ENCODE results near the gene GRIA4. TPM values are rescaled to one million over a fixed set of nuclear protein-coding genes. Genes with fewer than 3 reads are reported as not detected.

The GRIA4 gene
- polyA plus RNA-seq, 2 of the 4 experiments (the other 2 are of a cell fraction): not detected

- CTCF ChIA-PET: no interaction called here
- POLR2A ChIA-PET: no interaction called here
- 94% methylated on average over 2 of the region's 2 CpGs for WGBS (ENCODE audit: missing lambda C conversion rate)
- FAIRE-seq (no peak), DNase-seq (ENCODE audit: low read depth in 1 of 2, low spot score in 1 of 2) (no peak), ATAC-seq (no peak)
- TF ChIP-seq MAFK (IDR thresholded peaks at IDR 0.05; ENCODE audit: partially characterized antibody) (no peak), RCOR1 (IDR thresholded peaks at IDR 0.05; ENCODE audit: low read depth, low read length) (no peak), ZC3H11A (IDR thresholded peaks at IDR 0.05) (no peak), TFCP2L1 (CRISPR knock-in tag; IDR thresholded peaks at IDR 0.05) (no peak), FOSB (CRISPR knock-in tag; IDR thresholded peaks at IDR 0.05) (no peak), MAZ (IDR thresholded peaks at IDR 0.05; ENCODE audit: borderline replicate concordance, low read depth, low read length) (no peak), JUNB (IDR thresholded peaks at IDR 0.05) (no peak), CHD2 (IDR thresholded peaks at IDR 0.05; ENCODE audit: low read length, partially characterized antibody) (no peak), EHF (CRISPR knock-in tag; IDR thresholded peaks at IDR 0.05) (no peak), MAX (IDR thresholded peaks at IDR 0.05) (no peak), KDM5A (IDR thresholded peaks at IDR 0.05) (no peak)
- Histone ChIP-seq H3K4me1 (peaks cover 21% of the 10 kb centered on the region), H3K4me3 (no peak overlapping the region), H3K4me2 (no peak overlapping the region), H3K9me3 (no peaks in the 10 kb centered on the region), H3K27ac (no peak overlapping the region)
Observed at GRCh38 chr11:106017093-106017492, 407.2 kb downstream of the GRIA4 start.

GRCh38 chr11:106021181-106021966 is 411.5 kb downstream of the GRIA4 start:
- Histone ChIP-seq H3K27ac (peak overlapping the region; percentile 74 to 96), H3K9me3 (no peaks in the 10 kb centered on the region), H3K4me3 (peak overlapping the region; percentile 72), H3K4me2 (peak overlapping the region; percentile 81), H3K4me1 (peaks cover 21% of the 10 kb centered on the region)
- POLR2A ChIA-PET: no interaction called here
- no peak for TF ChIP-seq RCOR1 (IDR thresholded peaks at IDR 0.05; ENCODE audit: low read depth, low read length)
- TF ChIP-seq PBX3 (IDR thresholded peaks at IDR 0.05): no peak
- TF ChIP-seq TP53 (CRISPR knock-in tag; IDR thresholded peaks at IDR 0.05): no peak
- no peak for TF ChIP-seq EP300 (IDR thresholded peaks at IDR 0.05)
- no peak for TF ChIP-seq ZFP36 (IDR thresholded peaks at IDR 0.05; ENCODE audit: borderline replicate concordance, partially characterized antibody)
- no peak for TF ChIP-seq ELK1 (IDR thresholded peaks at IDR 0.05; ENCODE audit: low read depth, low read length)
- TF ChIP-seq ATOH8 (CRISPR knock-in tag; IDR thresholded peaks at IDR 0.05; ENCODE audit: low read depth): no peak
- TF ChIP-seq CBX2 (IDR thresholded peaks at IDR 0.05; ENCODE audit: borderline replicate concordance, low read depth): no peak
- no peak for TF ChIP-seq GATA3 (IDR thresholded peaks at IDR 0.05; ENCODE audit: borderline replicate concordance)
- no peak for TF ChIP-seq CTCF (IDR thresholded peaks at IDR 0.05)
- no peak for TF ChIP-seq HMGXB4 (CRISPR knock-in tag; IDR thresholded peaks at IDR 0.05; ENCODE audit: borderline replicate concordance)
- no peak; a peak in 1 of 4 replicates for TF ChIP-seq CEBPB (IDR thresholded peaks at IDR 0.05)
- TF ChIP-seq EHMT2 (IDR thresholded peaks at IDR 0.05; ENCODE audit: low read depth): no peak
- TF ChIP-seq HEYL (CRISPR knock-in tag; IDR thresholded peaks at IDR 0.05): no peak
- DNase-seq (ENCODE audit: low read depth in 1 of 2, low spot score in 1 of 2) (no peak), FAIRE-seq (no peak), ATAC-seq (peak; percentile 24 to 41; a peak in 5 of 6 replicates)
- CTCF ChIA-PET: no interaction called here
- 29% methylated on average over 15 of the region's 18 CpGs for WGBS (ENCODE audit: missing lambda C conversion rate)

Data from A549 (cell line).